Liver (tissue), 9 donors: ENCODE results near the gene ACSL6. TPM values are rescaled to one million over a fixed set of nuclear protein-coding genes. Genes with fewer than 3 reads are reported as not detected.

Source experiments
- DNase-seq: peaks from one replicate; pipeline ENCODE4 v3.0.0-alpha.2; 2017; ENCODE audit warnings: low spot score
- H3K27ac ChIP-seq, 2 donors: one replicate each; pipeline ENCODE4 v1.7.0; 2013; ENCODE audit warnings: inconsistent platforms in 2 of 2, low read length in 2 of 2, control low read depth in 1 of 2, low read depth in 1 of 2, mild to moderate bottlenecking in 1 of 2
- H3K27me3 ChIP-seq, 4 donors: one replicate each; pipeline versions ENCODE4 v1.6.1 to v1.7.0; 2013; ENCODE audit warnings: low read length in 3 of 4, inconsistent platforms in 1 of 4, mild to moderate bottlenecking in 1 of 4, moderate library complexity in 1 of 4; ENCODE audit not compliant: control insufficient read depth in 4 of 4, insufficient read depth in 4 of 4
- H3K36me3 ChIP-seq, 4 donors: one replicate each; pipeline versions ENCODE4 v1.6.1 to v1.7.0; 2013; ENCODE audit warnings: low read length in 3 of 4, mild to moderate bottlenecking in 3 of 4, low read depth in 1 of 4, moderate library complexity in 1 of 4; ENCODE audit not compliant: control insufficient read depth in 4 of 4, insufficient read depth in 3 of 4
- H3K4me1 ChIP-seq, 4 donors: one replicate each; pipeline versions ENCODE4 v1.6.1 to v1.7.0; 2013; ENCODE audit warnings: low read length in 3 of 4, mild to moderate bottlenecking in 3 of 4, moderate library complexity in 1 of 4; ENCODE audit not compliant: control insufficient read depth in 4 of 4, insufficient read depth in 4 of 4
- H3K4me3 ChIP-seq, 3 donors: one replicate each; pipeline versions ENCODE4 v1.6.1 to v1.7.0; 2013; ENCODE audit warnings: low read length in 3 of 3, control low read depth in 1 of 3, low read depth in 1 of 3, mild to moderate bottlenecking in 1 of 3
- H3K9ac ChIP-seq, 2 donors: one replicate each; pipeline ENCODE4 v1.7.0; 2013; ENCODE audit warnings: low read length in 2 of 2, mild to moderate bottlenecking in 2 of 2, moderate library complexity in 2 of 2, control low read depth in 1 of 2, low read depth in 1 of 2
- H3K9me3 ChIP-seq, 4 donors: one replicate each; pipeline versions ENCODE4 v1.6.1 to v1.7.0; 2013; ENCODE audit warnings: low read length in 3 of 4; ENCODE audit not compliant: control insufficient read depth in 4 of 4
- EGR1 ChIP-seq, 2 donors: IDR thresholded peaks; 2 replicates each; pipeline ENCODE4 v1.6.1; 2016 to 2018; ENCODE audit warnings: antibody characterized with exemption in 2 of 2, low read depth in 2 of 2
- FOXA1 ChIP-seq: IDR thresholded peaks from 2 replicates; pipeline ENCODE4 v1.6.1; 2016; ENCODE audit warnings: antibody characterized with exemption
- FOXA2 ChIP-seq: IDR thresholded peaks from 2 replicates; pipeline ENCODE4 v1.6.1; 2016; ENCODE audit warnings: antibody characterized with exemption
- GABPA ChIP-seq, 2 donors: IDR thresholded peaks in 1 of 2; conservative IDR thresholded peaks in 1 of 2; 2 replicates each; pipeline ENCODE4 v1.6.1; 2016; ENCODE audit warnings: antibody characterized with exemption in 2 of 2, mild to moderate bottlenecking in 1 of 2, moderate library complexity in 1 of 2
- HNF4A ChIP-seq, 2 donors: conservative IDR thresholded peaks; 2 replicates each; pipeline ENCODE4 v1.6.1; 2016; ENCODE audit warnings: antibody characterized with exemption in 2 of 2, mild to moderate bottlenecking in 2 of 2
- HNF4G ChIP-seq: IDR thresholded peaks from 2 replicates; pipeline ENCODE4 v1.6.1; 2016; ENCODE audit warnings: antibody characterized with exemption
- JUND ChIP-seq, 2 donors: IDR thresholded peaks; 2 replicates each; pipeline ENCODE4 v1.6.1; 2016; ENCODE audit warnings: antibody characterized with exemption in 2 of 2
- MAX ChIP-seq: IDR thresholded peaks from 2 replicates; pipeline ENCODE4 v1.6.1; 2016; ENCODE audit warnings: antibody characterized with exemption
- RAD21 ChIP-seq, 2 donors: IDR thresholded peaks; 2 replicates each; pipeline ENCODE4 v1.6.1; 2016; ENCODE audit warnings: antibody characterized with exemption in 2 of 2, mild to moderate bottlenecking in 2 of 2
- RXRA ChIP-seq, 2 donors: IDR thresholded peaks; 2 replicates each; pipeline ENCODE4 v1.6.1; 2017 to 2018; ENCODE audit warnings: antibody characterized with exemption in 2 of 2, mild to moderate bottlenecking in 1 of 2
- YY1 ChIP-seq: IDR thresholded peaks from 2 replicates; pipeline ENCODE4 v1.6.1; 2016; ENCODE audit warnings: antibody characterized with exemption, mild to moderate bottlenecking
- ZBTB33 ChIP-seq: IDR thresholded peaks from 2 replicates; pipeline ENCODE4 v1.6.1; 2016; ENCODE audit warnings: antibody characterized with exemption
- WGBS: extraction: QIAGEN DNeasy Blood & Tissue Kit; methylation state at CpG from one replicate; pipeline ENCODE4 v1.1.7; 2013; 5-methylcytosine and 5-hydroxymethylcytosine counted together
- polyA plus RNA-seq, 2 donors: library from polyadenylated mRNA; stranded (reverse) in 1 of 2; unstranded in 1 of 2; fragments of 200-250 nt in 1 of 2; fragments of >200 nt in 1 of 2; fragmentation: Nextera tagmentation in 1 of 2; extraction: Ambion mirVana in 1 of 2; gene quantifications; one replicate each; pipeline versions ENCODE4 v1.2.1 to v1.2.3, GENCODE V29; 2013 to 2015
- total RNA-seq, 2 donors: library from RNA; depleted of rRNA; stranded (reverse); fragments of >200 nt; gene quantifications; one replicate each; pipeline ENCODE4 v1.2.3, GENCODE V29; 2014
- TF ChIP-seq, protein P1 (sequence below): IDR thresholded peaks from 2 replicates; pipeline ENCODE4 v1.6.1; 2016; ENCODE audit warnings: antibody characterized with exemption, mild to moderate bottlenecking
- donor health status: healthy.
- donor health status: healthy.
- donor health status: healthy.
- donor health status: healthy.
- donor health status: healthy.

Gene ACSL6
- total and polyA plus RNA-seq, 4 donors = 0.89 to 129 (median 4.6) TPM

DNA sequence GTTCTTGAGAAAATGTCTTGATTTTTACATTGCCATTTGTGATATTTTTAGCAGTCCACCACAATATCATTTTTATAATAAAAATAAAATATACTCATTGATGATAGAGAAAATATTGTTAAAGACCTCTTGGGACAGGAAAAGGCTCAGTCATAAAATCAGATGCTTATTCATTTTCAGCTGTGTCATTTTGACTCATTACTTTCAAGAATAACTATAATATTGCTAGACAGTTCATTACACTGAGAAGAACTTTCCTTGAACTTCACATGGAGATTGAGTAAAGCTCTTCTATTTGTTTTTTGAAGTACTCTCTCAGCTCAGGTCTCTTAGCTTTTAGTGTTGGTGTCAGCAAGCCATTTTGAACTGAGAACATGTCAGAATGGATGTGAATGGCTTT, 57.5 kb downstream of the ACSL6 start:
- no peaks in the 10 kb centered on the region for H3K36me3 ChIP-seq
- H3K9me3 ChIP-seq = no peaks in the 10 kb centered on the region
- H3K4me1 ChIP-seq = no peaks in the 10 kb centered on the region
- H3K4me3 ChIP-seq = no peak overlapping the region
- H3K27me3 ChIP-seq = no peaks in the 10 kb centered on the region
- H3K27ac ChIP-seq = no peak overlapping the region
- no peak overlapping the region for H3K9ac ChIP-seq
- TF ChIP-seq FOXA2 = no peak
- TF ChIP-seq FOXA1 = no peak
- no peak for TF ChIP-seq RXRA (IDR thresholded peaks at IDR 0.05)
- no peak for TF ChIP-seq HNF4G
- no peak for TF ChIP-seq RAD21 (IDR thresholded peaks at IDR 0.05)
- TF ChIP-seq YY1 = no peak
- TF ChIP-seq JUND (IDR thresholded peaks at IDR 0.05) = no peak
- no peak for TF ChIP-seq EGR1 (IDR thresholded peaks at IDR 0.05; ENCODE audit: low read depth in 2 of 2)
- no peak for TF ChIP-seq ZBTB33
- no peak for TF ChIP-seq GABPA (IDR thresholded peaks at IDR 0.05 in 1 of 2, conservative IDR thresholded peaks at IDR 0.05 in 1 of 2)
- no peak for DNase-seq

DNA sequence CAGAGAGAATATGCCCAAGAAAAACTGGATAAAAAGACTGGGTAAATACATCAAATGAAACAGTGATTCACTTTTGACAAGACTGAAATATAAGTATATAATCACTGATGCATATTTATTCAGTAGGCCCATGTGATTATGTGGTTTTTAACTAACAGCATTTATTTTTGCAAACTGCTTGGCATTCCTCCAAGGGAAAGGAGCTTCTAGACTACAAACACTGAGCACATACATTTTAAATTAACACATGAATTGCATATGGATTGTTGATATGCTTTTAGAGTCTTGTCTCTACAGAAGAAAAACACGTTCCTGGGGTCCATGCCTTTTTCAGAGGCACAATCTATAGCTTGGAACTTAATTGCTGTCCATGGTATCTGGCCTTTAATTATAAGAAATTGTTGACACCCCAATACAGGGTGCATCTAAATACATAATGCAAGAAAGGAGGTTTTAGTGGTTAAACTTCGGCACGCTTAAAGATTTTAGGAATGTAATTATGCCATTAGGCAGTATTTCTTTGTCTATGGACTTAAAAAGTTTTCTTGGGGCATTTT, 59.1 kb downstream of the ACSL6 start:
- H3K4me3 ChIP-seq = no peak overlapping the region
- H3K27me3 ChIP-seq = no peaks in the 10 kb centered on the region
- no peak for DNase-seq
- H3K9me3 ChIP-seq = no peaks in the 10 kb centered on the region
- 91% methylated on average over 3 of the region's 3 CpGs for WGBS
- no peak overlapping the region for H3K27ac ChIP-seq
- TF ChIP-seq, protein P1, sequence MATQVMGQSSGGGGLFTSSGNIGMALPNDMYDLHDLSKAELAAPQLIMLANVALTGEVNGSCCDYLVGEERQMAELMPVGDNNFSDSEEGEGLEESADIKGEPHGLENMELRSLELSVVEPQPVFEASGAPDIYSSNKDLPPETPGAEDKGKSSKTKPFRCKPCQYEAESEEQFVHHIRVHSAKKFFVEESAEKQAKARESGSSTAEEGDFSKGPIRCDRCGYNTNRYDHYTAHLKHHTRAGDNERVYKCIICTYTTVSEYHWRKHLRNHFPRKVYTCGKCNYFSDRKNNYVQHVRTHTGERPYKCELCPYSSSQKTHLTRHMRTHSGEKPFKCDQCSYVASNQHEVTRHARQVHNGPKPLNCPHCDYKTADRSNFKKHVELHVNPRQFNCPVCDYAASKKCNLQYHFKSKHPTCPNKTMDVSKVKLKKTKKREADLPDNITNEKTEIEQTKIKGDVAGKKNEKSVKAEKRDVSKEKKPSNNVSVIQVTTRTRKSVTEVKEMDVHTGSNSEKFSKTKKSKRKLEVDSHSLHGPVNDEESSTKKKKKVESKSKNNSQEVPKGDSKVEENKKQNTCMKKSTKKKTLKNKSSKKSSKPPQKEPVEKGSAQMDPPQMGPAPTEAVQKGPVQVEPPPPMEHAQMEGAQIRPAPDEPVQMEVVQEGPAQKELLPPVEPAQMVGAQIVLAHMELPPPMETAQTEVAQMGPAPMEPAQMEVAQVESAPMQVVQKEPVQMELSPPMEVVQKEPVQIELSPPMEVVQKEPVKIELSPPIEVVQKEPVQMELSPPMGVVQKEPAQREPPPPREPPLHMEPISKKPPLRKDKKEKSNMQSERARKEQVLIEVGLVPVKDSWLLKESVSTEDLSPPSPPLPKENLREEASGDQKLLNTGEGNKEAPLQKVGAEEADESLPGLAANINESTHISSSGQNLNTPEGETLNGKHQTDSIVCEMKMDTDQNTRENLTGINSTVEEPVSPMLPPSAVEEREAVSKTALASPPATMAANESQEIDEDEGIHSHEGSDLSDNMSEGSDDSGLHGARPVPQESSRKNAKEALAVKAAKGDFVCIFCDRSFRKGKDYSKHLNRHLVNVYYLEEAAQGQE = peak; percentile 55
- TF ChIP-seq EGR1 (IDR thresholded peaks at IDR 0.05; ENCODE audit: low read depth in 2 of 2) = no peak
- no peak overlapping the region for H3K9ac ChIP-seq
- no peaks in the 10 kb centered on the region for H3K36me3 ChIP-seq
- H3K4me1 ChIP-seq = no peaks in the 10 kb centered on the region

GRCh38 chr5:131950706-131951105, 60.8 kb downstream of the ACSL6 start:
- WGBS = 95% methylated on average over 1 of the region's 1 CpG

More at GRCh38 chr5:131950706-131951105, 60.8 kb downstream of the ACSL6 start:
- no peaks in the 10 kb centered on the region for H3K27me3 ChIP-seq
- H3K27ac ChIP-seq = no peak overlapping the region
- TF ChIP-seq, protein P1 = no peak
- no peak for TF ChIP-seq MAX
- TF ChIP-seq ZBTB33 = no peak
- TF ChIP-seq FOXA1 = no peak
- no peak for TF ChIP-seq HNF4A (conservative IDR thresholded peaks at IDR 0.05)
- no peaks in the 10 kb centered on the region for H3K36me3 ChIP-seq
- no peak overlapping the region for H3K9ac ChIP-seq
- no peak for DNase-seq
- H3K4me3 ChIP-seq = no peak overlapping the region
- H3K4me1 ChIP-seq = no peaks in the 10 kb centered on the region
- H3K9me3 ChIP-seq = no peaks in the 10 kb centered on the region
